MG63 (cell line): Measurements from ENCODE around the gene PCIF1. TPM values are rescaled to one million over a fixed set of nuclear protein-coding genes. Genes with fewer than 3 reads are reported as not detected.
A peak's percentile ranks its signal among the peaks of the same experiment; 100 is the strongest.
"Not testable (repeated sequence)": the region's sequence is repeated elsewhere in the genome, so short reads cannot be mapped to it uniquely, and the experiment has no call there.

ENCODE experiments used
- DNase-seq: peaks from one replicate; pipeline ENCODE4 v3.0.0-alpha.2; 2020
- H3K27me3 ChIP-seq: fragments of 250-450 bp; sonication (Bioruptor Pico); 2 replicates; pipeline ENCODE4 v1.5.1; 2020; ENCODE audit warnings: mild to moderate bottlenecking, moderate library complexity
- H3K36me3 ChIP-seq: fragments of 250-450 bp; sonication (Bioruptor Pico); 2 replicates; pipeline ENCODE4 v1.5.1; 2020; ENCODE audit warnings: mild to moderate bottlenecking, moderate library complexity
- H3K4me3 ChIP-seq: fragments of 250-450 bp; sonication (Bioruptor Pico); 2 replicates; pipeline ENCODE4 v1.5.1; 2020; ENCODE audit warnings: mild to moderate bottlenecking, moderate library complexity
- H3K9me3 ChIP-seq: fragments of 250-450 bp; sonication (Bioruptor Pico); 2 replicates; pipeline ENCODE4 v1.5.1; 2020; ENCODE audit warnings: mild to moderate bottlenecking, moderate library complexity
- total RNA-seq: library from RNA; depleted of rRNA; stranded (reverse); fragments of >200 nt; shearing (Covaris generic); gene quantifications from 2 replicates; pipeline ENCODE4 v1.2.3, GENCODE V29; 2014; ENCODE audit warnings: low replicate concordance

The PCIF1 gene
- total RNA-seq, 1 experiment from 2014 or later = 10.5 TPM

- Histone ChIP-seq H3K9me3 (no peaks in the 10 kb centered on the region), H3K36me3 (no peaks in the 10 kb centered on the region), H3K27me3 (no peaks in the 10 kb centered on the region), H3K4me3 (no peak overlapping the region)
- no peak for DNase-seq
Measured at GRCh38 chr20:45918182-45918737, 16.2 kb upstream of the PCIF1 start.

- H3K36me3 ChIP-seq = no peaks in the 10 kb centered on the region
- no peak overlapping the region for H3K4me3 ChIP-seq
- no peaks in the 10 kb centered on the region for H3K27me3 ChIP-seq
- no peak for DNase-seq
- H3K9me3 ChIP-seq = no peaks in the 10 kb centered on the region
Measured at GRCh38 chr20:45918779-45919537, 15.5 kb upstream of the PCIF1 start.

- Histone ChIP-seq H3K9me3 (no peaks in the 10 kb centered on the region), H3K4me3 (no peak overlapping the region), H3K27me3 (no peaks in the 10 kb centered on the region), H3K36me3 (no peaks in the 10 kb centered on the region)
- peak; percentile 19 for DNase-seq
Measured at GRCh38 chr20:45919542-45920399, 14.7 kb upstream of the PCIF1 start.

GRCh38 chr20:45920462-45921336 lies 13.8 kb upstream of the PCIF1 start:
- DNase-seq = no peak
- H3K4me3 ChIP-seq = no peak overlapping the region
- H3K36me3 ChIP-seq = no peaks in the 10 kb centered on the region
- H3K27me3 ChIP-seq = no peaks in the 10 kb centered on the region
- H3K9me3 ChIP-seq = no peaks in the 10 kb centered on the region

DNA sequence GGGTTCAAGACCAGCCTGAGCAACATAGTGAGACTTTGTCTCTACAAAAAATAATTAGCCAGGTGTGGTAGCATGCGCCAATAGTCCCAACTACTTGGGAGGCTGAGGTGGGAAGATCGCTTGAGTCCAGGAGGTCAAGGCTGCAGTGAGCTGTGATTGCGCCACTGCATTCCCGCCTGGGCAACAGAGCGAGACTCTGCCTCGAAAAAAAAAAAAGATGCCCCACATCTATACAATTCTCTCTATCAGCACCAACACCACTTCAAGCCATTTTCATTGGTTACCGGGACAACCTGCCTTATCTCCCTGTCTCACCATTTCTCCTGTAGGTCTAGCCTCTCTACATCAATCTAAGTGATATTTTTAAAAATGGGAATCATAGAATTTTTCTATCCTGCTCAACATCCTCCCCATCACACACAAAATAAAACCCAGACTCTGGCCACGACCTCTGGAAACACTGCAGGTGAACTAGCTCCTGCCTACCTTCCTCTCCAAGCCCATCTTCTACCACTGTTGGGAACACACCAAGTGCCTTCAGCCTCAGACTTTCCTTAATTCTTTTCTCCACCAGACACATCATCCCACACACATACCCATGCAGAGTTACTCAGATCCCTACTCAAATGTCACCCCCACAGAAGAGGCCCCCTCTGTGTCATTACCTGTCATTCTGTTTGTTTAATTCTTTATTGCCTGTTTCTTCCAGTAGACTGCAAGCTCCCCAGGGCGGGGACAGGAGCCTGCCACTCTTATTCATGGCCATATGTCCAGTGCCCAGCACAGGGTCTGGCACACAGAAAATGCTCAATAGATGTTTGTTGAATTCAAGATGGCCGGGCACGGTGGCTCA lies 12.9 kb upstream of the PCIF1 start:
- Histone ChIP-seq H3K27me3 (no peaks in the 10 kb centered on the region), H3K36me3 (no peaks in the 10 kb centered on the region), H3K9me3 (no peaks in the 10 kb centered on the region), H3K4me3 (no peak overlapping the region)
- no peak for DNase-seq

DNA sequence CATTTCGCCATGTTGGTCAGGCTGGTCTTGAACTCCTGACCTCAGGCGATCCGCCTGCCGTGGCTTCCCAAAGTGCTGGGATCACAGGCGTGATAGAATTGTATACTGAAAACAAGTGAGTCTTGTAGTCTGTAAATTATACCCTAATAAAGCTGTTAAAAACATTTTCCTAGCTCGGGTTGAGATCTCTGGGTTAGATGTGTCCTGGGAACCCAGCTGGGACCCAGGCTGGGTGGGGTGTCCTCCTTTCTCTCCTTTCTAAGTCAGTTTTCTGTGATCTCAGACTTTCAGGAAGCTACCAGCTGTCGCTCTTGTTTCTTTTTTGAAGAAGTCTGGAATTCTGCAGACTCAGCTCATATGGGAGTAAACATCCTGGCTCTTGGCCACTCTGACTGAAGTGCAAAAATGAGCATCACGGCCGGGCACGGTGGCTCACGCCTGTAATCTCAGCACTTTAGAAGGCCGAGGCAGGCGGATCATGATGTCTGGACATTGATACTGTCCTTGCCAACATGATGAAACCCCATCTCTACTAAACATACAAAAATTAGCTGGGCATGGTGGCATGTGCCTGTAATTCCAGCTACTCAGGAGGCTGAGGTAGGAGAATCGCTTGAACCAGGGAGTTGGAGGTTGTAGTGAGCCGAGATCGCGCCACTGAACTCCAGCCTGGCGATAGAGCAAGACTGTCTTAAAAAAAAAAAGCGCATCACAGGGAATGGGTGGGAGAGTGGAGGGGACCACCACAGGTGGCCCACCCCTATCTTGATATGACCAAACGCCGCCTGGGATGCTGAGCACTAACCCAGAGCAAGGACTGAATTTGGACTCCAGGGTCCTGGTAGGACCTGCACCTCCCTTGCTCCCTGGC lies 9.9 kb upstream of the PCIF1 start:
- H3K36me3 ChIP-seq = no peaks in the 10 kb centered on the region
- no peaks in the 10 kb centered on the region for H3K9me3 ChIP-seq
- DNase-seq = no peak
- no peak overlapping the region for H3K4me3 ChIP-seq
- H3K27me3 ChIP-seq = no peaks in the 10 kb centered on the region

DNA sequence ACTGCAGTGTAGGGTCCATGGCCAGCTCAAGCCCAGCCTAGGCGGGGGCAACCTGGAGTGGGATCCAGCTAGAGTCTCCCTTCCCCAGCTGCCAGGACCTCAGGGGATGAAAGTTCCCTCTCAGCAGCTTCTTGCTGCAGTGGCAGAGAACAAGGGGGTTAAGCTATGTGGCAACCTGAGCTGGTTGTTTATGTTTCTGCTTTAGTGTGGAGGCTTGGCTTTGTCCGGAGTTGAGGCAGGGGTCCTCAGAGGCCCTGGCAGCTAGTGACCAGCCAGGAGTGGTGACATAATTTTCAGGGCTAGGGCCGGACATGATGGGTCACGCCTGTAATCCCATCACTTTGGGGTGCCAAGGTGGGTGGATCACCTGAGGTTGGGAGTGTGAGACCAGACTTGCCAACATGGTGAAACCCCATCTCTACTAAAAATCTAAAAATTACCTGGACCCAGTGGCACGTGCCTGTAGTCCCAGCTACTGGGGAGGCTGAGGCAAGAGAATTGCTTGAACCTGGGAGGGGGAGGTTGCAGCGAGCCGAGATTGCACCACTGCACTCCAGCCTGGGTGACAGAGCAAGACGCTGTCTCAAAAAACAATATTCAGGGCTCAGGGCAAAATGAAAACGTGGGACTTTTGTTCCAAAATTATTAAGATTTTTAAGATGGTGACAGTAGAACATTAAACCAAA lies 8.5 kb upstream of the PCIF1 start:
- Histone ChIP-seq H3K36me3 (no peaks in the 10 kb centered on the region), H3K27me3 (no peaks in the 10 kb centered on the region), H3K9me3 (no peaks in the 10 kb centered on the region), H3K4me3 (no peak overlapping the region)
- no peak for DNase-seq

DNA sequence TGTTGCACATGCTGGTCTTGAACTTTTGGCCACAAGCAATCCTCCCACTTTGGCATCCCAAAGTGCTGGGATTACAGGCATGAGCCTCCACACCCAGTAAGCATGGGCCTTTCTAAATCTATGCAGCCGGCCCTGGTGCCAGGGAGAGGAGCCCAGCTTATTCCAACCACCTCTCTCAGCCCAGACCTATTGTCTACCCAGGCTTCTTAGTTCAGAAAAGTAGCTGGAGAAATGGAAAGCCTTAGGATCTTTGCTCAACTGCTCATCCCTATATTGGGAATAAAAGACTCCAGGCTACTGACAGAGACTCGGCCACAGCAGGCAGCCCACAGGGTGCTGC lies 7.8 kb upstream of the PCIF1 start:
- Histone ChIP-seq H3K9me3 (no peaks in the 10 kb centered on the region), H3K36me3 (no peaks in the 10 kb centered on the region), H3K4me3 (no peak overlapping the region), H3K27me3 (no peaks in the 10 kb centered on the region)
- DNase-seq = no peak

- Histone ChIP-seq H3K9me3 (no peaks in the 10 kb centered on the region), H3K4me3 (no peak overlapping the region), H3K36me3 (no peaks in the 10 kb centered on the region; the same call in 1 of the 2 replicates), H3K27me3 (no peaks in the 10 kb centered on the region)
- DNase-seq = no peak
Measured at GRCh38 chr20:45927071-45927878, 7.2 kb upstream of the PCIF1 start.

GRCh38 chr20:45931680-45932079 lies 2.8 kb upstream of the PCIF1 start:
- H3K36me3 ChIP-seq, H3K9me3 ChIP-seq, H3K27me3 ChIP-seq, H3K4me3 ChIP-seq, DNase-seq: not testable (repeated sequence)

- Histone ChIP-seq H3K27me3 (no peaks in the 10 kb centered on the region), H3K36me3 (peaks cover 23% of the 10 kb centered on the region), H3K9me3 (no peaks in the 10 kb centered on the region), H3K4me3 (peak overlapping the region; percentile 98)
- DNase-seq = peak; percentile 80
Measured at GRCh38 chr20:45933266-45934045, 1.0 kb upstream of the PCIF1 start.

GRCh38 chr20:45934046-45934585 lies 367 bp upstream of the PCIF1 start:
- H3K27me3 ChIP-seq = no peaks in the 10 kb centered on the region
- no peaks in the 10 kb centered on the region for H3K9me3 ChIP-seq
- H3K36me3 ChIP-seq = peaks cover 30% of the 10 kb centered on the region
- H3K4me3 ChIP-seq = peak overlapping the region; percentile 98
- peak; percentile 65 for DNase-seq

GRCh38 chr20:45935416-45936046 lies 1.0 kb downstream of the PCIF1 start:
- no peak for DNase-seq
- H3K36me3 ChIP-seq = peaks cover 42% of the 10 kb centered on the region
- H3K4me3 ChIP-seq = peak overlapping the region; percentile 98
- no peaks in the 10 kb centered on the region for H3K27me3 ChIP-seq
- H3K9me3 ChIP-seq = no peaks in the 10 kb centered on the region
